ENCODE data around the gene PNPLA7.
"Not testable (repeated sequence)": the region's sequence is repeated elsewhere in the genome, so short reads cannot be mapped to it uniquely, and the experiment has no call there.

The PNPLA7 gene

DNA sequence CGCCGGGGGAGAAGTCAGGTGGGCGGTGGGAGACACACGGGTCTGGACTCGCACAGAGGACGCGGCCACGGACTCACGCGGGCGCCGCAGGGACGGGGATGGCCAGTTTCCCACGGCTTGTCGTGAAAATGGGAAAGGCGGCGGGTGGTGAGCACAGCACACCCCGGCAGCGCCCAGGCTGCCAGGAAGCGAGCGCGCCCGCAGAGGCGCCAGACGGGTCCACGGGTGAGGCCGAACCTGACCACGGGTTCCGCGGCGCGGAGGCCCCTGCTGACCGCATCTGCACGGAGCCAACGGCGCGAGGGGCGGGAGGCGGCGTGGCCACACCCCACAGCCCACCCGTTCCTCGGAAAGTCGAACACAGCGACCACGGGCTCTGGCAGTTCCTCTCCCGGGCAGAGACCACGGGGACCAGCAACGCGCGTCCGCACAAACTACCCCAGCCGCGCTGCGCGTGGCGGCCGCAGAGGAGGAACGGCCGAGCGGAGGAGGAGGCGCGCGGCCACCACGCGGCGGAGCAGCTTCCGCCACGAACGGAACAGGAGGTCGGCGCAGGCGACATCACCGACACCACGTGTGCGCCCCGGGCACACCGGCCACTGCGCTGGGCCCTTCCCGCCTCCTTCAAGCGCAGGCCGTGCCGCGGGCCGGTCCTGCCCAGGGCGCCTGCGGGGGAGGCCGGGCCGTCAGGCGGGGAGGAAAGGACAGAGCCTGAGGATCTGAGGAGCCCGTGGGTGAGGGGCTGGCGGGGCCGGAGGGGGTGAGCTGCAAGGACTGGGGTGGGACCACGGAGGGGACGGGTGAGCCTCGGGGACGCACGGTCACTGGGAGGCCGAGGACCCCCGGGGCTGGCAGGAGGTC is 132.8 kb downstream of the PNPLA7 start:
- DNase-seq (ENCODE audit: low spot score): no peak

DNA sequence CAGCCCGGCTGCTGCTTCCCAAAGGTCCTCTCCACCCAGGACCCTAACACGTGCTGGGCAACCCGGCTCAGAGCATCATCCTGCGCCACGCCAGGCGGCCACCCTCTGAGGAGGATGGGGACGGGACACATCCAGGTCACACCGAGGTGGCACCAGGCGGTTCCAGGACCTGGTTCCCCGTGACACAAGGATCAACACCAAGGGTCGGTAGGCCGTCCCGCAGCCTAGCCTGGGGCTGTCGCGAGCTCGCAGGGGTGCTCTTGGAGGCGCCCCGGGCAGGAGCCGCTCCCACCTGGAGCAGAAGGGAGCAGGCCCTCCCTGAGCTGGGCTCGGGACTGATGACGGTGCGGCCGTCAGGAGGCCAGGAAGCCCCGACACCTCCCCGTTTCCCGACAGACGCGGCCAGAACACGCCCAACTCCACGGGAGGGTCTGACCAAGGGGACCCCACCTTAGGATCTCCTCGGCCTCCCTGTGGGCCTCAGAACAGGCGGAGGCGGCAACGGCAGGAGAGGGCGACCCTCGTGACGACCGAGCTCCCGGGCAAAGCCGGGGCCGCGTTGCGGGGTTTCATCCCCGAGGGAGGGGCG is 133.5 kb downstream of the PNPLA7 start:
- DNase-seq (ENCODE audit: low spot score): no peak

- no peak for DNase-seq (ENCODE audit: low spot score)
These were observed 134.1 kb downstream of the PNPLA7 start for GRCh38 chr9:137416006-137416562.

- DNase-seq (ENCODE audit: low spot score): no peak
These were observed 134.8 kb downstream of the PNPLA7 start for GRCh38 chr9:137415451-137415850.

- DNase-seq (ENCODE audit: low spot score): no peak
These were observed 137.8 kb downstream of the PNPLA7 start for GRCh38 chr9:137412431-137412830.

- peak; percentile 93 for DNase-seq (ENCODE audit: low spot score)
These were observed 138.4 kb downstream of the PNPLA7 start for GRCh38 chr9:137411645-137412380.

DNA sequence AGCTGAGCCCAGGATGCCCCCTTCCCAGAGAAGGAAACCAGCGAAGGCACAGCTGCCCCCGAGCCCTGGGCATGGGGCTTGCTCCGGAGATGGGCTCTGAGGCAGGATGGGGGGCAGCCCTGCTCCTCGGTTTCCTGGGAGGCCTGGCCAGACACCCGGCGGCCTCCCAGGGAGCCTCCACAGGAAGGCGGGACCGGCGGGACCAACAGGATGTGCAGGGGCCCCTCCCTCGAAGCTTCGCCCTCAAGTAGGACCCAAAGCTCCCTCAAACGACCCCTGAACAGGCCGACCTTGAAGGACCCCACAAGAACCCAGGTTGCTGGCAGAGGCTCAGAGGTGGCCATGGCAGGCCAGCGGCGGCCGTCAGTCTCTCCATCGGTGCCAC is 138.9 kb downstream of the PNPLA7 start:
- DNase-seq (ENCODE audit: low spot score): no peak

DNA sequence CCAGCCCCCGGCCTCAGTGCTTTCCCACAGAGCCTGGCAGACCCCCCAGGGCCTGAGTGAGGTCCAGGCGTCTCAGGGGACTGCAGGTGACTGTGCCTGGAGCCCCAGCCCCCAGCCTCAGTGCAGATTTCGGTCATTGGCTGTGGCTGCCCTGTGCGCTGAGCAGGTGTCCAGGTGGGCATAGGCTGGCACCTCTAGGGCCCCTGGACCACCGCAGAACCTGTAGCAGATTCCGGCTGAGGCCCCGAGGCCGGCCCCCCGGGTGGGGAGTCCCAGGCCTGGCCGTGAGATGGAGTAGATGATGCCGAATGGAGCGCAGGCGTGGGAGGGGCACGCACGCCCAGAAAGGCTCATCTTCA is 139.3 kb downstream of the PNPLA7 start:
- DNase-seq (ENCODE audit: low spot score): no peak

- not testable (repeated sequence) for DNase-seq (ENCODE audit: low spot score)
These were observed 139.8 kb downstream of the PNPLA7 start for GRCh38 chr9:137410236-137410890.

Measured in SW480 (cell line).